SU-DHL-6 (cell line): ENCODE results near the gene TRNT1.

Source experiments
- H2AFZ ChIP-seq: fragments of 200-600 bp; sonication (generic); 2 replicates; pipeline ENCODE4 v1.6.1; 2014; ENCODE audit warnings: low read depth, mild to moderate bottlenecking, moderate library complexity, mixed read lengths, antibody characterized with exemption, low read length; ENCODE audit not compliant: severe bottlenecking
- H3F3A ChIP-seq: fragments of 200-600 bp; shearing (Covaris generic); 2 replicates; pipeline ENCODE4 v1.6.0; 2016; ENCODE audit warnings: antibody characterized with exemption, mild to moderate bottlenecking; ENCODE audit not compliant: insufficient read depth
- H3K27ac ChIP-seq: fragments of 200-600 bp; sonication (generic); 2 replicates; pipeline ENCODE4 v1.5.1; 2016; ENCODE audit warnings: low read depth, mild to moderate bottlenecking, low read length, moderate library complexity, mixed read lengths
- H3K27me3 ChIP-seq: fragments of 200-600 bp; sonication (generic), shearing (Covaris generic); 2 replicates; pipeline ENCODE4 v1.6.0; 2014; ENCODE audit warnings: mild to moderate bottlenecking, low read length
- H3K36me3 ChIP-seq: fragments of 200-600 bp; sonication (generic); 2 replicates; pipeline ENCODE4 v1.6.1; 2014; ENCODE audit warnings: mild to moderate bottlenecking, low read length, mixed read lengths
- H3K4me2 ChIP-seq: fragments of 300-600, 200-600 bp; shearing (Covaris generic), sonication (generic); 2 replicates; pipeline ENCODE4 v1.6.0; 2014; ENCODE audit warnings: low read length, low read depth, mild to moderate bottlenecking; ENCODE audit not compliant: poor library complexity, severe bottlenecking
- H3K4me3 ChIP-seq: fragments of 200-600 bp; sonication (generic); 2 replicates; pipeline ENCODE4 v1.5.1; 2014; ENCODE audit warnings: antibody characterized with exemption, low read length, mild to moderate bottlenecking, mixed read lengths; ENCODE audit not compliant: insufficient read depth, poor library complexity, severe bottlenecking
- H3K79me2 ChIP-seq: fragments of 200-600 bp; sonication (generic); 2 replicates; pipeline ENCODE4 v1.6.1; 2014; ENCODE audit warnings: mild to moderate bottlenecking, low read length, moderate library complexity; ENCODE audit not compliant: insufficient read depth
- H3K9ac ChIP-seq: fragments of 200-600 bp; sonication (generic); 2 replicates; pipeline ENCODE4 v1.7.0; 2014; ENCODE audit warnings: mild to moderate bottlenecking, low read length
- H3K9me2 ChIP-seq: fragments of 200-600 bp; sonication (generic); replicated peaks from 2 replicates; pipeline ENCODE4 v1.6.1; 2014; ENCODE audit warnings: low read length; ENCODE audit not compliant: insufficient read depth
- H3K9me3 ChIP-seq: fragments of 200-600 bp; sonication (generic); 2 replicates; pipeline ENCODE4 v1.6.1; 2014; ENCODE audit warnings: low read length, mixed read lengths; ENCODE audit not compliant: insufficient read depth
- H4K20me1 ChIP-seq: fragments of 200-600 bp; sonication (generic); 2 replicates; pipeline ENCODE4 v1.6.1; 2014; ENCODE audit warnings: low read depth, mild to moderate bottlenecking, antibody characterized with exemption, low read length, moderate library complexity, mixed read lengths
- CTCF ChIP-seq: fragments of 200-600 bp; sonication (generic); IDR thresholded peaks from one replicate; pipeline ENCODE4 v1.5.1; 2017; ENCODE audit warnings: antibody characterized with exemption, mild to moderate bottlenecking, low read length, moderate library complexity; ENCODE audit not compliant: insufficient read depth, poor library complexity, severe bottlenecking
- EZH2phosphoT487 ChIP-seq: fragments of 200-600 bp; sonication (generic), shearing (Covaris generic); conservative IDR thresholded peaks from 2 replicates; pipeline ENCODE4 v1.6.1; 2018; ENCODE audit warnings: mild to moderate bottlenecking, antibody characterized with exemption, low read length, moderate library complexity, mixed read lengths

The TRNT1 gene

GRCh38 chr3:3110749-3111361 lies 15.9 kb upstream of the TRNT1 start:
- no peaks in the 10 kb centered on the region for H3K79me2 ChIP-seq
- no peak overlapping the region for H3K4me3 ChIP-seq
- H3K27me3 ChIP-seq: no peaks in the 10 kb centered on the region; the same call in 1 of the 2 replicates
- H3F3A ChIP-seq: no peaks in the 10 kb centered on the region
- no peaks in the 10 kb centered on the region for H3K36me3 ChIP-seq
- no peaks in the 10 kb centered on the region for H4K20me1 ChIP-seq
- no peaks in the 10 kb centered on the region for H3K9me2 ChIP-seq
- no peak overlapping the region for H3K27ac ChIP-seq
- H3K4me2 ChIP-seq: no peak overlapping the region
- H3K9me3 ChIP-seq: no peaks in the 10 kb centered on the region
- H2AFZ ChIP-seq: no peak overlapping the region
- H3K9ac ChIP-seq: no peak overlapping the region
- TF ChIP-seq CTCF (no peak), EZH2phosphoT487 (no peak)

GRCh38 chr3:3113042-3113709 lies 13.6 kb upstream of the TRNT1 start:
- Histone ChIP-seq H3K27me3 (no peaks in the 10 kb centered on the region), H3K27ac (no peak overlapping the region), H3K36me3 (no peaks in the 10 kb centered on the region), H3K79me2 (no peaks in the 10 kb centered on the region), H3F3A (no peaks in the 10 kb centered on the region), H3K4me3 (no peak overlapping the region), H3K9me3 (no peaks in the 10 kb centered on the region), H3K9me2 (no peaks in the 10 kb centered on the region), H2AFZ (no peak overlapping the region), H3K4me2 (no peak overlapping the region), H4K20me1 (no peaks in the 10 kb centered on the region), H3K9ac (no peak overlapping the region)
- no peak for TF ChIP-seq CTCF
- no peak for TF ChIP-seq EZH2phosphoT487

- Histone ChIP-seq H3K79me2 (no peaks in the 10 kb centered on the region), H3K9ac (no peak overlapping the region), H4K20me1 (no peaks in the 10 kb centered on the region), H3K27me3 (no peaks in the 10 kb centered on the region), H3K9me2 (no peaks in the 10 kb centered on the region), H3K4me2 (no peak overlapping the region), H3K4me3 (no peak overlapping the region), H3K9me3 (no peaks in the 10 kb centered on the region), H3K36me3 (no peaks in the 10 kb centered on the region), H2AFZ (no peak overlapping the region), H3F3A (no peaks in the 10 kb centered on the region), H3K27ac (no peak overlapping the region)
- no peak for TF ChIP-seq EZH2phosphoT487
- TF ChIP-seq CTCF: no peak
Measured at GRCh38 chr3:3117651-3118050, 9.1 kb upstream of the TRNT1 start.
